Measurements from ENCODE around the gene NCAM1. TPM values are rescaled to one million over a fixed set of nuclear protein-coding genes. Genes with fewer than 3 reads are reported as not detected.
A peak's percentile ranks its signal among the peaks of the same experiment; 100 is the strongest.

Gene NCAM1
- total RNA-seq, 2 experiments from 2014 or later: 0.34 TPM; not detected in 1

- ChIA-PET CTCF (no interaction called here), POLR2A (no interaction called here)
- no peak for DNase-seq
- no peaks in the 10 kb centered on the region for H3K9me3 Mint-ChIP-seq
- no peaks in the 10 kb centered on the region for H3K36me3 Mint-ChIP-seq (ENCODE audit: low read depth)
- H3K27ac Mint-ChIP-seq: no peak overlapping the region
- Histone ChIP-seq H3K9me3 (ENCODE audit: control insufficient read depth in 1 of 2, insufficient read depth in 1 of 2, low read length in 2 of 2) (no peaks in the 10 kb centered on the region), H3K36me3 (ENCODE audit: insufficient read depth, low read length) (no peaks in the 10 kb centered on the region), H3K4me3 (ENCODE audit: low read length) (no peak overlapping the region), H3K27ac (ENCODE audit: low read depth in 1 of 2, low read length in 2 of 2) (no peak overlapping the region), H3K4me1 (ENCODE audit: insufficient read depth, low read length) (peaks cover 8% of the 10 kb centered on the region), H3K27me3 (ENCODE audit: control insufficient read depth in 1 of 2, insufficient read depth in 2 of 2, low read length in 2 of 2) (peaks cover 5 to 7% of the 10 kb centered on the region in 2 experiments)
- no peak for ATAC-seq (ENCODE audit: poor library complexity)
- intact Hi-C loops (cut with DNase I, micrococcal nuclease): no loop called here
- H3K4me3 Mint-ChIP-seq: peak overlapping the region; percentile 23
- peaks cover 53% of the 10 kb centered on the region for H3K27me3 Mint-ChIP-seq
- peaks cover 14% of the 10 kb centered on the region for H3K4me1 Mint-ChIP-seq (ENCODE audit: low read depth)
- TF ChIP-seq CTCF (IDR thresholded peaks at IDR 0.05): no peak
These were observed 282.5 kb downstream of the NCAM1 start for GRCh38 chr11:113243696-113244095.

GRCh38 chr11:113245216-113245615, 284.0 kb downstream of the NCAM1 start:
- no peak for TF ChIP-seq CTCF (IDR thresholded peaks at IDR 0.05)
- no peaks in the 10 kb centered on the region for H3K9me3 ChIP-seq (ENCODE audit: control insufficient read depth in 1 of 2, insufficient read depth in 1 of 2, low read length in 2 of 2)
- ATAC-seq (ENCODE audit: poor library complexity): no peak
- no peaks in the 10 kb centered on the region for H3K36me3 ChIP-seq (ENCODE audit: insufficient read depth, low read length)
- Mint-ChIP-seq H3K27me3 (peaks cover 62% of the 10 kb centered on the region), H3K36me3 (ENCODE audit: low read depth) (no peaks in the 10 kb centered on the region), H3K4me3 (no peak overlapping the region), H3K9me3 (no peaks in the 10 kb centered on the region), H3K27ac (no peak overlapping the region), H3K4me1 (ENCODE audit: low read depth) (peaks cover 14% of the 10 kb centered on the region)
- H3K27me3 ChIP-seq (ENCODE audit: control insufficient read depth in 1 of 2, insufficient read depth in 2 of 2, low read length in 2 of 2): peaks cover 10 to 15% of the 10 kb centered on the region in 2 experiments
- CTCF ChIA-PET: no interaction called here
- peaks cover 8% of the 10 kb centered on the region for H3K4me1 ChIP-seq (ENCODE audit: insufficient read depth, low read length)
- H3K4me3 ChIP-seq (ENCODE audit: low read length): no peak overlapping the region
- H3K27ac ChIP-seq (ENCODE audit: low read depth in 1 of 2, low read length in 2 of 2): no peak overlapping the region
- POLR2A ChIA-PET: no interaction called here
- intact Hi-C loops (cut with DNase I, micrococcal nuclease): no loop called here
- no peak for DNase-seq

- POLR2A ChIA-PET: interaction anchor here (0.7 kb wide), 1 partner anchor 81 kb away, joined by 3 read pairs; no protein-coding TSS in a partner anchor
- H3K36me3 ChIP-seq (ENCODE audit: insufficient read depth, low read length): no peaks in the 10 kb centered on the region
- no peak overlapping the region for H3K4me3 Mint-ChIP-seq
- peaks cover 14% of the 10 kb centered on the region for H3K4me1 Mint-ChIP-seq (ENCODE audit: low read depth)
- H3K27ac Mint-ChIP-seq: no peak overlapping the region
- H3K4me1 ChIP-seq (ENCODE audit: insufficient read depth, low read length): peaks cover 8% of the 10 kb centered on the region
- intact Hi-C loops (cut with DNase I, micrococcal nuclease): no loop called here
- H3K27me3 ChIP-seq (ENCODE audit: control insufficient read depth in 1 of 2, insufficient read depth in 2 of 2, low read length in 2 of 2): peaks cover 10 to 15% of the 10 kb centered on the region in 2 experiments
- H3K27ac ChIP-seq (ENCODE audit: low read depth in 1 of 2, low read length in 2 of 2): no peak overlapping the region
- no peaks in the 10 kb centered on the region for H3K9me3 Mint-ChIP-seq
- H3K9me3 ChIP-seq (ENCODE audit: control insufficient read depth in 1 of 2, insufficient read depth in 1 of 2, low read length in 2 of 2): no peaks in the 10 kb centered on the region
- no peak for TF ChIP-seq CTCF (IDR thresholded peaks at IDR 0.05)
- CTCF ChIA-PET: no interaction called here
- no peak overlapping the region for H3K4me3 ChIP-seq (ENCODE audit: low read length)
- ATAC-seq (ENCODE audit: poor library complexity) (no peak), DNase-seq (no peak)
- H3K36me3 Mint-ChIP-seq (ENCODE audit: low read depth): no peaks in the 10 kb centered on the region
- peaks cover 71% of the 10 kb centered on the region for H3K27me3 Mint-ChIP-seq
These were observed 286.0 kb downstream of the NCAM1 start for GRCh38 chr11:113247221-113247620.
